ENCODE results near the gene ERO1B.

The ERO1B gene

GRCh38 chr1:236167154-236167553, 114.6 kb downstream of the ERO1B start:
- Histone ChIP-seq H4K20me1 (ENCODE audit: insufficient read depth, low read length) (no peaks in the 10 kb centered on the region), H3K9me2 (ENCODE audit: low read depth, low read length) (no peaks in the 10 kb centered on the region), H3K4me3 (ENCODE audit: low read depth, low read length, poor library complexity, severe bottlenecking) (no peak overlapping the region), H3K4me1 (ENCODE audit: insufficient read depth, low read length, severe bottlenecking) (peaks cover 12% of the 10 kb centered on the region), H3K36me3 (ENCODE audit: insufficient read depth, low read length) (peaks cover 27% of the 10 kb centered on the region), H3K27me3 (ENCODE audit: insufficient read depth, low read length) (no peaks in the 10 kb centered on the region), H2AFZ (ENCODE audit: low read length) (no peak overlapping the region), H3K27ac (ENCODE audit: low read depth, low read length, poor library complexity, severe bottlenecking) (no peak overlapping the region), H3K4me2 (ENCODE audit: low read length) (no peak overlapping the region), H3K79me2 (ENCODE audit: insufficient read depth, low read length) (no peaks in the 10 kb centered on the region), H3F3A (ENCODE audit: insufficient read depth, low read length) (no peaks in the 10 kb centered on the region), H3K9ac (ENCODE audit: low read length) (no peak overlapping the region), H3K9me3 (ENCODE audit: low read length) (peaks cover 9% of the 10 kb centered on the region; the same call in 1 of the 2 replicates)
- TF ChIP-seq EZH2 (IDR thresholded peaks at IDR 0.05; ENCODE audit: borderline replicate concordance, low read length), result no peak
- TF ChIP-seq, protein P1, sequence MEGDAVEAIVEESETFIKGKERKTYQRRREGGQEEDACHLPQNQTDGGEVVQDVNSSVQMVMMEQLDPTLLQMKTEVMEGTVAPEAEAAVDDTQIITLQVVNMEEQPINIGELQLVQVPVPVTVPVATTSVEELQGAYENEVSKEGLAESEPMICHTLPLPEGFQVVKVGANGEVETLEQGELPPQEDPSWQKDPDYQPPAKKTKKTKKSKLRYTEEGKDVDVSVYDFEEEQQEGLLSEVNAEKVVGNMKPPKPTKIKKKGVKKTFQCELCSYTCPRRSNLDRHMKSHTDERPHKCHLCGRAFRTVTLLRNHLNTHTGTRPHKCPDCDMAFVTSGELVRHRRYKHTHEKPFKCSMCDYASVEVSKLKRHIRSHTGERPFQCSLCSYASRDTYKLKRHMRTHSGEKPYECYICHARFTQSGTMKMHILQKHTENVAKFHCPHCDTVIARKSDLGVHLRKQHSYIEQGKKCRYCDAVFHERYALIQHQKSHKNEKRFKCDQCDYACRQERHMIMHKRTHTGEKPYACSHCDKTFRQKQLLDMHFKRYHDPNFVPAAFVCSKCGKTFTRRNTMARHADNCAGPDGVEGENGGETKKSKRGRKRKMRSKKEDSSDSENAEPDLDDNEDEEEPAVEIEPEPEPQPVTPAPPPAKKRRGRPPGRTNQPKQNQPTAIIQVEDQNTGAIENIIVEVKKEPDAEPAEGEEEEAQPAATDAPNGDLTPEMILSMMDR (IDR thresholded peaks at IDR 0.05; ENCODE audit: low read length), result no peak

DNA sequence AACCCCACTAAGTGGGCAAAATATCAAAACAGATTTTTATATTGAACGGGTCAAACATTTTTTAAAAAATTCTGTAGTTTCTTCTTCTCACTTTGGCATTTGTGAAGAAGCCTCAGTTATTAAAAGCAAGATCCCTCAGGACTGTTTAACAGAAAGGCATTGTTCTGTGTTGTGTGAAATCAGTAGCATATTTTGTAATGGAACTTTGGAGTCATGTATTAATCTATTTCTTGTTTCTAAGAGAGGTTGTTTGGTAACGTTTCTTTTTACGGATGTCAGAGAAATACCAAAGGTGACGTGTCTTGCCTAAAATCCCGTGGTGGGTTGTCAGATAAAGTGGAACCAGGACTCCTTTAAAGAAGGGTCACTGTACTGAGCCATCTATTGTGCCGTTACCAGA, 115.7 kb downstream of the ERO1B start:
- H3K27me3 ChIP-seq (ENCODE audit: insufficient read depth, low read length), result no peaks in the 10 kb centered on the region
- H3K4me2 ChIP-seq (ENCODE audit: low read length), result no peak overlapping the region
- no peaks in the 10 kb centered on the region for H3F3A ChIP-seq (ENCODE audit: insufficient read depth, low read length)
- no peak overlapping the region for H3K27ac ChIP-seq (ENCODE audit: low read depth, low read length, poor library complexity, severe bottlenecking)
- no peak overlapping the region for H3K4me3 ChIP-seq (ENCODE audit: low read depth, low read length, poor library complexity, severe bottlenecking)
- H2AFZ ChIP-seq (ENCODE audit: low read length), result no peak overlapping the region
- H4K20me1 ChIP-seq (ENCODE audit: insufficient read depth, low read length), result no peaks in the 10 kb centered on the region
- H3K79me2 ChIP-seq (ENCODE audit: insufficient read depth, low read length), result no peaks in the 10 kb centered on the region
- H3K9me3 ChIP-seq (ENCODE audit: low read length), result peaks cover 16% of the 10 kb centered on the region
- no peak overlapping the region for H3K9ac ChIP-seq (ENCODE audit: low read length)
- H3K36me3 ChIP-seq (ENCODE audit: insufficient read depth, low read length), result peaks cover 28% of the 10 kb centered on the region
- no peaks in the 10 kb centered on the region for H3K9me2 ChIP-seq (ENCODE audit: low read depth, low read length)
- TF ChIP-seq, protein P1 (IDR thresholded peaks at IDR 0.05; ENCODE audit: low read length), result no peak
- no peak for TF ChIP-seq EZH2 (IDR thresholded peaks at IDR 0.05; ENCODE audit: borderline replicate concordance, low read length)
- H3K4me1 ChIP-seq (ENCODE audit: insufficient read depth, low read length, severe bottlenecking), result peaks cover 12% of the 10 kb centered on the region

All from OCI-LY1 (cell line).